ENCODE data around the gene PLCXD3.

Gene PLCXD3

DNA sequence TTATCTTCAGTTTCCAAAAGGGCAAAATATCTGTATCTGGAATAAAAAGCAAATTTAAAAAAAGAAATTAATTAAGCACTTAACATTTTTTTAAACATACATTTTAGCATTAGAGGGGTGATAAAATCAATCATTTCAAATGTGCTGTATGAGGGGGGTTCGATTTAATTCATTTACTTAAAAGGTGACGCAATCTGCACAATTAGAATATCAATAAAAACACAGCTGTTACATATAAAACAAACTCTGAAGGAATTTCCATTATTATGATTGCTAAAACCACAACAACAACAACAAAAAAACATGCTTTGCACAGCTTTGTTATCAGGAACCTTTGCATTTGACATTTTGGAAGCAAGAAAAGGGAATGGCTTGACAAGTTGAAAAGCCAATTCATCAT, 225.5 kb downstream of the PLCXD3 start:
- no peak for DNase-seq (ENCODE audit: low read depth in 2 of 2)

GRCh38 chr5:41281215-41281810, 229.1 kb downstream of the PLCXD3 start:
- DNase-seq (ENCODE audit: low read depth in 2 of 2): no peak

DNA sequence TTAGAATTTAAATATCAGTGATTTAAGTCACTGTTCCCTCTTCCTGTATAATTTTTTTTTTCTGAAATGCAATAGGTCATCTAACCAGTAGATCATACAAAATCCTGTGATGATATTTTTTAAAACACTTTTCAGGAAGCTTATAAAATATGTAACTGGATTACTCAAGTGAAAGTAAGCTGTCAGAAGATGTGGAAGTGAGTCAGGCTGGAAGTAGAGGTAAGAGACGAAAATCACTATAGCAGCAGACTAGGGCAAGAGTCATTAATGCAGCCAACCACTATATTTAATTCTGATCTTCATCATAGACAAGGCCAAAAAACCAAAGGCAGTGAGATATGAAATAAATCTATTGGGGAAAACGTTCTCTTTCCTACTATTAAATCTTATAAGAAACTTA, 231.4 kb downstream of the PLCXD3 start:
- no peak for DNase-seq (ENCODE audit: low read depth in 2 of 2)

DNA sequence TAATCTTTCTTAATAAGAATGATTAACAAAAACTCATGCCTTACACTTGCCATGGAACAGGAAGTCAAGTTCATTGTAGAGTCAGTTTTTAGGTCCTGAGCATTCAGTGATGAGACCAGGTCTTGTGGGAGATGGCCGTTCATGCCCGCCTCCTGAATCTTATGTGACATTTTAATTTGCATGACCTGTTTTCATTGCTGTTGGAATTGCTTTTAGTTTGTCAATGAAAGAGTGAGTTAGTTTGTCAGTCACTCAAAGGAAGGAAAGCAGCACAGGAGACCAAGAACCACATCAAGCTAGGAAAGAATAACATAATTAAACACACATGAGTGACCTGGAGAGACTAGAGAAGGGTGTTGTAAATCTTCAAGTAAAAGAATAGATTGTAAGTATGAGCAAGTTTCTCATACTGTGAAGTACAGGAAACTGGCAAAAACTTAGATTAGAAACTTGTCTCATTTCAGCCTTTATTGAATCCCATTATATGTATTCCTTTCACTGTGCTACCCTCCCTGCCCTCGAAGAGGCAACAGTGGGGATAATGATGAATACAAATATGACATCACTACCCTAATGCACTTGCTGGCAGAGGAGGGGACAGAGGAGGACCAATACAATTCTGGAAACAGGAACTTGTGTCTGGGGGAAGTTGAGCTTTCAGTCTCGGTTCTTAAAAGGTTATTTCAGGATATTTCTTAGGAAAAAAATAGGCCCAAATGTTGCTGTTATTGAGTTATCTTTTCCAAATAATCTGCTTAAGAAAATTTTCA, 232.7 kb downstream of the PLCXD3 start:
- DNase-seq (ENCODE audit: low read depth in 2 of 2): no peak

- DNase-seq (ENCODE audit: low read depth in 2 of 2): no peak
Observed at GRCh38 chr5:41275813-41276512, 234.4 kb downstream of the PLCXD3 start.

DNA sequence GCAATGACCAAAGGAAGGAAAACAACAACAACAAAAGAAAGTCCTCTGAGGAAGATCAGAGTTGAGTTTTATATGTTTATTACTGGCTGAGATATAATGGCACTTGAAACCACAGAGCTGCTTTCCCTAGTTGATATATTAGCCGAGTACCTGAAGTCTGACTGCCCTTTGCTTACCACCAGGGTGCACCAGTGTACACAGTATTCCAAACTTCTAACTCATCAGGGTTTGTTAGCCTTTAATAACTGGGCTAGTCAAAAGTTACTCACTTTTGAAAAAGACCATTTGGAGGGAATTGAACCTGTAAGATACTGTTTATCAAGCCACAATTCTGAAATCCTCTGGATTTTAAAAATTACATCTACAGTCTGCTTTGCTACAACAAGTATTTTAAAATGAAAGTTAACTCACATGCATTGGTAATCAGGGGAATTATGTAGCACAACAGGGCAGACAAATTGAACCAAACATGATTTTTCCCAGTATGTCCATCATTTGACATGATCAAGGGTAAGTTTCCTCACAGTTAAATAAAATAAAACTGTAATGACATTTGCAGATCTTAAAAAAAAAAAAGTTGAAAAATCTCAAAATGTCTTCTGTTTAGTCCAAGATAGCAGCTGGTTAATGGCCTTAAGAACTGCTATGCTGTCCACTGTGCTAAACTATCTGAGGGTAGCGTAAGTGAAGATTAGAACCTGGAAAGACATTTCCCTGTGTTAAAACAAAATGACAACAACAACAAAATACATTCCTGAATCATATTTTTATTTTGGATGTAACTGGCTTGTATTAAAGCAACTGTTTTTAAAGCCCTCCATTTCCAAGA, 239.8 kb downstream of the PLCXD3 start:
- peak; percentile 6 to 20 for DNase-seq (ENCODE audit: low read depth in 2 of 2)

GRCh38 chr5:41268894-41269293, 241.5 kb downstream of the PLCXD3 start:
- no peak for DNase-seq (ENCODE audit: low read depth in 2 of 2)

DNA sequence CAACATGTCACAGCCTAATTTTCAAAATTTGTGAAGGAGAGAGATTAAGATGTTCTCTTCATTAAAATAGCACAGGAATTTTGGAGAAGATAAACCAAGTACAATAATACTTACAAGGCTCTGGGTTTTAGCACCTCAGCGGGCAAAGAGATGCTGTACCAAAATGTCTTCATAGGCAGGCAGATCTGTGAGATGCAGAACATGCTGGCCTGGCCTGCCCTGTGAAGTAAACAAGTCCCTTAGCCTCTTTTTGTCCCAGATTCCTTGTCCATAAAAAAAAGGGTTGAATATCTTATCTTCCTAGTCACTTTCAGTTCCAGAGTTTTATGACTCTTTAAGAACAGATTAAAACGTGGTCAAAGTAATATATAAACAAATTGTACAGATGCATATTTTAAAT, 244.0 kb downstream of the PLCXD3 start:
- DNase-seq (ENCODE audit: low read depth in 2 of 2): no peak

DNA sequence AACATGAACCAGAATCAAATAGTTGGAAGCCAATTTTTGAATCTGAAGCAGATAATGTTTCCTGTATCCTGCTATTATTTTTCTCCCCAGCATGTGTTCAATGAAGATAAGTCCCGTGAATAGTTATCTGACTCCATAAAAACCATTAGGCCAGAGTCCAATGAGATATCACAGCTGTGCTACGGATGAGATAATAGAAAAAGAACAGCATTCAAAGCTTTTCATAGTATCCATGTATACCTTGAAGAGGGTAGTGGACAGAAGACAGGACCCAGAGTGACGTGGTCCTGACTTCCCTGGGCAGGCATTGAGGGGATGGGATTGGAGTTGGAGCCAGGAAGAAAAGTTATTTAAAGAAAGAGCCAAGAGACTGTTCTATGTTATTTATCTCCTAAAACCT, 246.4 kb downstream of the PLCXD3 start:
- DNase-seq (ENCODE audit: low read depth in 2 of 2): no peak

GRCh38 chr5:41263335-41263734, 247.1 kb downstream of the PLCXD3 start:
- no peak for DNase-seq (ENCODE audit: low read depth in 2 of 2)

Measured in fibroblast of skin of left biceps (primary cell).